GM21360 (cell line): ENCODE data around the gene ADAMTS6.

ENCODE experiments used
- ATAC-seq: cut with Tn5 transposase; IDR thresholded peaks from one replicate; pipeline ENCODE4 v1.9.1; 2021; ENCODE audit warnings: mild to moderate bottlenecking, moderate library complexity; ENCODE audit not compliant: unreplicated experiment

ADAMTS6 gene

GRCh38 chr5:65474130-65474711 lies 7.5 kb downstream of the ADAMTS6 start:
- no peak for ATAC-seq

GRCh38 chr5:65468633-65469032 lies 13.1 kb downstream of the ADAMTS6 start:
- no peak for ATAC-seq

GRCh38 chr5:65462139-65462705 lies 19.5 kb downstream of the ADAMTS6 start:
- no peak for ATAC-seq

GRCh38 chr5:65461490-65461889 lies 20.2 kb downstream of the ADAMTS6 start:
- no peak for ATAC-seq

GRCh38 chr5:65459995-65460394 lies 21.7 kb downstream of the ADAMTS6 start:
- ATAC-seq, result no peak

- no peak for ATAC-seq
Measured at GRCh38 chr5:65455064-65455463, 26.7 kb downstream of the ADAMTS6 start.

GRCh38 chr5:65451436-65451835 lies 30.3 kb downstream of the ADAMTS6 start:
- ATAC-seq, result no peak

- ATAC-seq, result no peak
Measured at GRCh38 chr5:65446682-65447081, 35.0 kb downstream of the ADAMTS6 start.

GRCh38 chr5:65441800-65442199 lies 39.9 kb downstream of the ADAMTS6 start:
- ATAC-seq, result no peak

- no peak for ATAC-seq
Measured at GRCh38 chr5:65440456-65440855, 41.3 kb downstream of the ADAMTS6 start.

- no peak for ATAC-seq
Measured at GRCh38 chr5:65434122-65434521, 47.6 kb downstream of the ADAMTS6 start.

GRCh38 chr5:65426656-65427055 lies 55.1 kb downstream of the ADAMTS6 start:
- ATAC-seq, result no peak

GRCh38 chr5:65423623-65424022 lies 58.1 kb downstream of the ADAMTS6 start:
- ATAC-seq, result no peak

- ATAC-seq, result no peak
Measured at GRCh38 chr5:65418661-65419060, 63.1 kb downstream of the ADAMTS6 start.

- no peak for ATAC-seq
Measured at GRCh38 chr5:65413822-65414221, 67.9 kb downstream of the ADAMTS6 start.

GRCh38 chr5:65412842-65413241 lies 68.9 kb downstream of the ADAMTS6 start:
- no peak for ATAC-seq

- ATAC-seq, result no peak
Measured at GRCh38 chr5:65411356-65411755, 70.4 kb downstream of the ADAMTS6 start.

- ATAC-seq, result no peak
Measured at GRCh38 chr5:65395526-65396155, 86.1 kb downstream of the ADAMTS6 start.

GRCh38 chr5:65394087-65394486 lies 87.6 kb downstream of the ADAMTS6 start:
- no peak for ATAC-seq

GRCh38 chr5:65391591-65391990 lies 90.1 kb downstream of the ADAMTS6 start:
- ATAC-seq, result no peak

GRCh38 chr5:65390208-65390607 lies 91.5 kb downstream of the ADAMTS6 start:
- ATAC-seq, result no peak

GRCh38 chr5:65383859-65384258 lies 97.9 kb downstream of the ADAMTS6 start:
- ATAC-seq, result no peak

GRCh38 chr5:65382582-65382981 lies 99.1 kb downstream of the ADAMTS6 start:
- ATAC-seq, result no peak
